Right cardiac atrium (tissue), 5 donors: ENCODE data around the gene PDE7B. TPM values are rescaled to one million over a fixed set of nuclear protein-coding genes. Genes with fewer than 3 reads are reported as not detected.

Experiments
- ATAC-seq, 2 donors: fragments of 200-7000 bp; cut with Tn5 transposase; one replicate each; pipeline versions ENCODE4 v1.8.0 to v1.9.1; 2020; ENCODE audit warnings: moderate library complexity in 2 of 2, mild to moderate bottlenecking in 1 of 2
- DNase-seq, 3 donors: peaks; one replicate each; pipeline ENCODE4 v3.0.0-alpha.2; 2020
- H3K27ac ChIP-seq: one replicate; pipeline ENCODE4 v1.5.1; 2013; ENCODE audit warnings: mild to moderate bottlenecking, low read length, control low read depth, moderate library complexity
- H3K27me3 ChIP-seq: one replicate; pipeline ENCODE4 v1.6.1; 2013; ENCODE audit not compliant: control insufficient read depth, insufficient read depth
- H3K4me1 ChIP-seq: one replicate; pipeline ENCODE4 v1.6.1; 2013; ENCODE audit warnings: low read length; ENCODE audit not compliant: control insufficient read depth, insufficient read depth
- H3K4me3 ChIP-seq: one replicate; pipeline ENCODE4 v1.5.1; 2013; ENCODE audit warnings: low read length, control low read depth
- H3K9me3 ChIP-seq: one replicate; pipeline ENCODE4 v1.6.1; 2013; ENCODE audit warnings: low read length; ENCODE audit not compliant: control insufficient read depth
- WGBS: extraction: QIAGEN DNeasy Blood & Tissue Kit; methylation state at CpG from one replicate; pipeline ENCODE4 v1.1.7; 2013; 5-methylcytosine and 5-hydroxymethylcytosine counted together
- intact Hi-C, 4 donors: fragments of 100-400 bp; cut with DNase I; formaldehyde crosslinking; loops; one replicate each; pipeline versions ENCODE4 v1.11.0 to v1.14.0; 2022 to 2023
- long read RNA-seq, 4 donors: library from polyadenylated mRNA; unstranded; transcript quantifications; one replicate each; pipeline ENCODE4 v2.0.0, GENCODE V29; 2020 to 2021
- polyA plus RNA-seq: library from polyadenylated mRNA; stranded (reverse); fragments of 200-250 nt; gene quantifications from one replicate; pipeline ENCODE4 v1.2.3, GENCODE V29; 2013
- total RNA-seq, 4 donors: library from RNA; stranded (reverse); fragmentation: NEBNext Ultra II Directional; extraction: Animal tissue kit (Norgen Biotek cat#: 25700); gene quantifications; one replicate each; pipeline ENCODE4 v1.2.1, GENCODE V29; 2021
- donor health status: healthy with polysubstance abuse.
- donor health status: DM: no; HTN: yes; CAD: no.
- donor health status: DM: no; HTN: no; CAD: no.
- donor health status: DM: no; HTN: yes; CAD: no; lungs with severe emphysema.
- donor health status: DM: yes; HTN: yes; CAD: no.

PDE7B gene
- total RNA-seq (10 to 100 TPM in 1 of 4 donors, 1 to 10 TPM in 3; 6.4 to 11.6 (median 8.3) TPM), polyA plus RNA-seq (2.9 TPM)
- long read RNA-seq, donor 1, full-length matches to known transcripts = 9 of 16 reads
- long read RNA-seq, donor 1, partial matches to known transcripts = 4 of 16 reads
- long read RNA-seq, donor 1, other reads (novel, unspliced or antisense) = 3 of 16 reads
- long read RNA-seq, donor 2, full-length matches to known transcripts = 5 of 5 reads
- long read RNA-seq, donor 2, partial matches to known transcripts = 0 of 5 reads
- long read RNA-seq, donor 2, other reads (novel, unspliced or antisense) = 0 of 5 reads
- long read RNA-seq, donor 3, full-length matches to known transcripts = 11 of 22 reads
- long read RNA-seq, donor 3, partial matches to known transcripts = 3 of 22 reads
- long read RNA-seq, donor 3, other reads (novel, unspliced or antisense) = 8 of 22 reads
- long read RNA-seq, donor 4, full-length matches to known transcripts = 4 of 4 reads
- long read RNA-seq, donor 4, partial matches to known transcripts = 0 of 4 reads
- long read RNA-seq, donor 4, other reads (novel, unspliced or antisense) = 0 of 4 reads

DNA sequence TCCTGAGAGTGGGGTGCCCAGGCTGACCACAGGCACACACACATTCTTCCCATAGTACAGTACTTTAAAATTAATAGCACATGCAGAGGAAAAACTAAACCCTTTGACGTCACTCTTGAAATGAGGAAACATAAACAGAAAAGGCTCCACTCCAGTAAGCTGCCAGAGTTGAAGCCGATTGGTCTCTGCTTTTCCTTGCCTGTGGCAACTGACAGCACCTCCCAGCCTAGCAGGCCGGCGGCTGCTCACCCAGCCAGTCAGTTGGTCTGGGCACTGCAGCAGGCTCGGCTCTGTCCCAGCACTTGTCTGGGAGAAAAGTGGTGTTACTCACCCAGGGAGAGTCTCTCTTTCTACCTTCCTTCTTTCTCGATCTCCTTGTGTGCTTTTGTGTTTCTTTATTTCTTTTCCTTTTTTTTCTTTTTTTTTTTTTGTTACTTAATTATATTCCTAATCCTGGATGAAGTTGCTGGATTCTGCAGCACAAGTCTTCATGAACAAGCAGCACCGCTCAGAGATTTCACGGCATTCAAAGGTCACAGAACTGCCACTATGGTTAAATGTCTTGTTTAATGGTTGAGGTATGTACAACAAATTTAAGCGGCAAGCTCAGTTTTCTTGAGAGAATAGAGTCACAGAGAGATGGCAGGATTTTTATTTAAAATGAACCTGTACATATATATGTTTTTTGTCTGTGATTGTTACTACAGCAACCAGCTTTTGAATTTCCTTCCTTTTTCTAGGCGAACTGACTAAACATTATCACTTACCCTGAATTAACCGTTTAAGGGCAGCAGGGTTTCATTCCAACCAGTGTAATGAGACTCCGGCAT lies at the start of gene PDE7B:
Gene PDE7B, plus strand, starts transcription at position 260 of the 830 bp plus-strand sequence.
- Histone ChIP-seq H3K4me3 (peak within 1 kb of the TSS; percentile 58), H3K27ac (no peak within 1 kb of the TSS), H3K27me3 (no peaks in the 10 kb centered on the region), H3K9me3 (no peaks in the 10 kb centered on the region), H3K4me1 (peaks cover 3% of the 10 kb centered on the region)
- ATAC-seq (peak; percentile 98 to 99), DNase-seq (peak; percentile 88 to 94 (median 93))
- intact Hi-C loops = no loop called here
- WGBS = 14% methylated on average over 12 of the region's 12 CpGs

DNA sequence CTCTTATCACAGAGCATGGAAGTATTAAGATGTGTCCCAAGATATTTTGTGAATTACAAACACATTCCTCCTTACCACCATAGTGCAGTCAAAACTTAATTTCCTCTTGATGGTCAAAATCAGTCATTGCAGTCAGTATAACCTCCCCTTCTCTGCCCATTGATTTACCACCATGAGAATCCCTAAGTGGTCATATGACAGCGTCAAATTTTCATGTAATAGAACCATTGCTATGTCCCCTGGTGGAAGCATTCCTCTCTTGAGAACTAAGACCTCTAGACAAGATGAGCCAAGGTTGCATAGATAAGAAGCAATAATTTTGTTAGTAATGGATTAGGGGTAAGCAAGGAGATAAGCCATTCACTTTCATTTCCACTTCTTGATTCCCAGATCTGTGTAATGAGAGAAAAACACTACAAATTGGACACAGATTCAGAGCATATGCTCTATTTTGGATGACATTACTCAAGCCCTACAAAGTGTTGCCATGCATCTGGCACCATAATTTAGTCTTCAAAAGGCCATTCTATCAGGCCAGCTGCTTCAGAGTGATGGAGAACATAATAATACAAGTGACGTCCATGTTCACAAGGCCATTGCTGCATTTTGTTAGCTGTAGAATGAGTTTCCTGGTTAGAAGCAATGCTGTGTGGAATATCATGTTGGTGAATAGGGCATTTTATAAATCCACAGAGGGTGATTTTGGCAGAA lies 49.6 kb upstream of the PDE7B start:
- DNase-seq (no peak), ATAC-seq (no peak)
- Histone ChIP-seq H3K4me3 (no peak overlapping the region), H3K27ac (no peak overlapping the region), H3K27me3 (no peaks in the 10 kb centered on the region), H3K9me3 (no peaks in the 10 kb centered on the region), H3K4me1 (no peaks in the 10 kb centered on the region)
- 85% methylated on average over 2 of the region's 2 CpGs for WGBS
- intact Hi-C loops = no loop called here

DNA sequence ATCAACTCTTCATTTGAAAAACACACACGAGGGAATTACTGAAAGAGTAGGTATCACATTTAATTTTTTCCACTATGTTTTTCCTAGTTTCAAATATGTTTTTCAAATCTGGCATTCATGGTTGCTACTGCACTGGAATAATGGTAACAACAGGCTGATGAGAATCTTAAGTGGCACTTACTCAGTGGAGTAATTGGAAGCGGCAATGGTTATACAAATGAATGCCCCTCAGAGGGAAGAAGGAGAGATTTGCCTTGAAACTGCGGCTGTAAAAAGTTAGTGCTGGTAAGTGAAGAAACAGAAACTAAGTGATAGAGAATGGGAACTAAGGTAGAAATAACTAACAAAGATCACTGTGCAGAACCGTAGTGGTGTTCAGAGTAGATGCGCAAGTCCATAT lies 41.0 kb upstream of the PDE7B start:
- ATAC-seq (no peak), DNase-seq (no peak)
- Histone ChIP-seq H3K4me1 (no peaks in the 10 kb centered on the region), H3K27me3 (no peaks in the 10 kb centered on the region), H3K9me3 (no peaks in the 10 kb centered on the region), H3K27ac (no peak overlapping the region), H3K4me3 (no peak overlapping the region)
- 84% methylated on average over 5 of the region's 5 CpGs for WGBS
- intact Hi-C loops = no loop called here

DNA sequence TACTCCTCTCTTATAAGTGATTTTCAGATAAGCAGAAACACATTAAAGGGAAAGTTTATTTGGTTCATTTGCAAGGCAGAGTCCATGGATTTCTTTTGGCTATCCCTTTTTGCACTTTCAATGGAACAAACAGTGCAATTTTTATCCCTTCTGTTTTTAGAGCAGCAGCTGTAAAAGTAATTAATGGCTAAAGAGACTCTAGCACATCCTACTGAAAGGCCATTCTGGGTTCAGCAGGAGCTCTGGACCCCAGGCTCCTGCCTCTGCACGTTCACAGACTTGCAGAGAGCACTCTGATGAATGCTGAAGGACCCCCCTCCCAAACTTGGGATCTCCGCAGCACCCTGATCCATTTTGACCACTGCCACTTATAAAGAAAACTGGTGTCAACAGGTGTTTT lies 40.3 kb upstream of the PDE7B start:
- 65% methylated on average over 2 of the region's 2 CpGs for WGBS
- intact Hi-C loops = no loop called here
- H3K27me3 ChIP-seq = no peaks in the 10 kb centered on the region
- no peak overlapping the region for H3K27ac ChIP-seq
- DNase-seq (no peak), ATAC-seq (no peak)
- H3K9me3 ChIP-seq = no peaks in the 10 kb centered on the region
- H3K4me3 ChIP-seq = no peak overlapping the region
- H3K4me1 ChIP-seq = no peaks in the 10 kb centered on the region

DNA sequence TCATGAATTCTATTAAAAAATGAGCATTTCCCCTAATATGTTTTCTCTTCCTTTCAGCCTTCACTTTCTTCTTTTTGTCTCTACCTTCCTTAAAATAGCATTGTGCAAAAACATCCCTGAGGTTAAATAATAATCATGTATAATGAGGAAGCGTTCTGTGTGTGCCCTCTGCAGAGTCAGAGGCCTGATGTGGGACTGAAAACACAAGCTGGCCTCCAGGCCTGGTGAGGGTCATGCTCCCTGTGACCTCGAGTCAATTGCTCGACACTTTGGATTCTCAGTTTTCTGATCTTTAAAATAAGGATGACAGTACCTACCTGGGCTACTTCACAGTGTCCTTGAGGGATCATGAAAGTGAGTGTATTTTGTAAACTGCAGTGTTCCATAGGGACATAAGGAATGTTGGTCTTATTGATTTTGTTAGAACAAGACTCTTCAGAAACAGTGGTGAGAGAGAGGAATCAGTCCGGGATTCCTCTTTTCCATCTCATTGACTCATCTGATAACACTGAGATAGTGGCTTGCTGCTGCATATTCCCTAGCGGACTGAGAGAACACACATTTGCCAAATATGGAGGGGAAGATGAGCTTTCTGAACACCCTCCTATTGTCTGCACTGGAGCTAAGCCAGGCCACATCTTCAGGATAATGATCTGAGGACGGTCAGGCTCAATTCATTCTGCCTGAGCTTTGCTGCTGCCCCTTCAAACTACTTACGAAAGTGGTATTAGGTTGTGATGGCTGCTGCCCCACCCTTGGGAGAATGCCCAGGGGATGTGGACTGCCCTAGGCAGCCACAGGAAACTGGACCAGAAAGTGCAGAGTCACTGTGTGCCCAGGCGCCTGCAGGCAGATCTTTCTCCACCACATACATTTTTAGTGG lies 39.6 kb upstream of the PDE7B start:
- Histone ChIP-seq H3K27me3 (no peaks in the 10 kb centered on the region), H3K9me3 (no peaks in the 10 kb centered on the region), H3K4me3 (no peak overlapping the region), H3K27ac (no peak overlapping the region), H3K4me1 (no peaks in the 10 kb centered on the region)
- DNase-seq (peak; percentile 25 to 57 (median 46)), ATAC-seq (peak; percentile 38 to 42)
- intact Hi-C loops = no loop called here
- WGBS = 66% methylated on average over 8 of the region's 8 CpGs

DNA sequence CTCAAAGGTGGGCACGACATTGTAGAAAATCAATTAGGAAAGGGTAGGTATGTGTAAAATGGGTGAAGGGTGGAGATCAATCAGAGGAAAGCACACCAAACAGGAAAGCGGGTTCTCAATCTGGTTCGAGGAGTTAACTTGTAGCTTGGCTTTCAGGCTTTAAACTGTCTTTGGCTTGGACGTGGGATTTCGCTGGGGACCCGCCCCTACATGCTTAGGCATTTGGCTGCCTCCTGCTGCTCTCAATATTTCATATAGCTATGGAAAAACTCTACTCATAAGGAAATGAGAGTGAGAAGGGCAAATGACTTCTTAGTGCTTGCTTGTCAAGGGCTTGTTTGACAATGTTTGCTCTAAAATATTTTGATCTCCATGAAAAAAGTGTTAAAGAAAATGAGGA lies 38.1 kb upstream of the PDE7B start:
- ATAC-seq = no peak
- Histone ChIP-seq H3K4me1 (no peaks in the 10 kb centered on the region), H3K9me3 (no peaks in the 10 kb centered on the region), H3K27me3 (no peaks in the 10 kb centered on the region), H3K27ac (no peak overlapping the region), H3K4me3 (no peak overlapping the region)
- intact Hi-C loops = no loop called here
- WGBS = 81% methylated on average over 6 of the region's 6 CpGs
- DNase-seq = no peak

DNA sequence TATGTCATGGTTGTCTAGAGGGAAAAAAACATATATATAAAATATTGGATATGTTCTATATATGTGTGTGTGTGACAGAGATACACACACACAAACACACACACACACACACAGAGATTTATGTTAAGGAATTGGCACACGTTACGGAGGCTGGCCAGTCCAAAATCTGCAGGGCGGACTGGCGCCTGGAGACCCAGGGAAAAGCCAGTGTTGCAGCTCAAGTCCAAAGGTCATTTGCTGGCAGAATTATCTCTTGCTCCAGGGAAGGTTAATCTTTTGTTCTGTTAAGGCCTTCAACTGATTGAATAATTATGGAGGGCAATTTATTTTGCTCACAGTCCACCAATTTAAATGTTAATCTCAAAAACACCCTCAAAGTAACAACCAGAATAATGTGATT lies 37.5 kb upstream of the PDE7B start:
- no peaks in the 10 kb centered on the region for H3K27me3 ChIP-seq
- intact Hi-C loops = no loop called here
- 91% methylated on average over 4 of the region's 4 CpGs for WGBS
- no peak overlapping the region for H3K27ac ChIP-seq
- no peaks in the 10 kb centered on the region for H3K4me1 ChIP-seq
- H3K4me3 ChIP-seq = no peak overlapping the region
- ATAC-seq (no peak), DNase-seq (no peak)
- H3K9me3 ChIP-seq = no peaks in the 10 kb centered on the region

DNA sequence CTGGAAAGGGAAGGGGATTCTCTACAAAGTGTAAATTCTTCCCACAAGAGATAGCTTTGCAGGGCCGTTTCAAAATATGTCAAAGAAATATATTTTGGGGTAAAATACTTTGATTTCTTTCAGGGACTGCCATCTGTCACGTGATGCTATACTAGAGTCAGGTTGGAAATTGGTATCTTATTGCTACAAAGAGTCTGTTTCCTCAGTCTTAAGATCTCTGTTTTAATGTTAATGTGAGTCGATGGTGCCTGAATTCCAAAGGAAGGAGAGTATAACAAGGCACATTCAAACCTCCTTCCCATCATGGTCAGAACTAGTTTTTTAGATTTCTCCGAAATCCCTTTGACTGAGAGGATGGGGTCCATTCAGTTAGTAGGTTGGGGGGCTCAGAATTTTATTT lies 36.3 kb upstream of the PDE7B start:
- Histone ChIP-seq H3K9me3 (no peaks in the 10 kb centered on the region), H3K27ac (no peak overlapping the region), H3K4me1 (no peaks in the 10 kb centered on the region), H3K4me3 (no peak overlapping the region), H3K27me3 (no peaks in the 10 kb centered on the region)
- 87% methylated on average over 4 of the region's 4 CpGs for WGBS
- ATAC-seq (no peak), DNase-seq (no peak)
- intact Hi-C loops = no loop called here

DNA sequence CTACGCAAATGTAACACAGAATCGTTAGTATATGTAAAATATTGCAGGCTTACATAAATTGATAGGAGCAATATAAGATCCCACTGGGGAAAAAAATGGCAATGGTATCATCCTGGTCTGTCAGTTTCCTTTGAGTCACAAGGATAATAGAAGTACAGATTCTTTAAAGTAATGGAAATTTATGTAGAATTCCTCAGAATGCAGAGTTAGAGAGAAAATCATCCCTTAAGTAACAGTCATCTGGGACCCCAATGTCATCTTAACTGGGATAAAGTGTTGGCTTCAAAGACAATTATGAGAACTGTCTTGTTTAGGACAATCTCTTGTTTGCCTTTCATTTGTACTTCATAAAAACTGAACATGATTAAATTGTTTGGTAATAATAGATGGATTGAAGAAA lies 34.5 kb upstream of the PDE7B start:
- Histone ChIP-seq H3K27ac (no peak overlapping the region), H3K4me3 (no peak overlapping the region), H3K9me3 (no peaks in the 10 kb centered on the region), H3K27me3 (no peaks in the 10 kb centered on the region), H3K4me1 (no peaks in the 10 kb centered on the region)
- ATAC-seq = no peak
- no peak for DNase-seq
- WGBS = 94% methylated on average over 2 of the region's 2 CpGs
- intact Hi-C loops = no loop called here

DNA sequence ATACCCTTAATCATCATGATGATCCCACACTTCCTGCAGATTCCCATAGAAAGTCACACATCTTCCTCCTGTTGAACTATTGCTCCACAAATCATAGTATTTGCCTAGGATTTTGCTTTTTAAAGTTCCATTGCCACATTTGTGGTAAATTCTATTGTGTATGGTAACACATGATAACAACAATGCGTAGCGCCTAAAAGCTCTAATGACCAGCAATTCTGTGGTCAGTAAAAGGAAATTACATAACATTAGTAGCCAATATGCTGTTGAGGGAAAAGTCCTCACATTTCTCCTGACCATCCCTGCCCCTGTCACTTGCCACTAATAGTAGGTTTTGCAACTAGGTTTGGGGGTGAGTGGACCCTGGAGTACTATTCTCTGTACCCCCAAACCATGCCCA lies 31.8 kb upstream of the PDE7B start:
- H3K27ac ChIP-seq = no peak overlapping the region
- H3K4me1 ChIP-seq = no peaks in the 10 kb centered on the region
- H3K27me3 ChIP-seq = no peaks in the 10 kb centered on the region
- 88% methylated on average over 2 of the region's 2 CpGs for WGBS
- DNase-seq = no peak
- H3K9me3 ChIP-seq = no peaks in the 10 kb centered on the region
- H3K4me3 ChIP-seq = no peak overlapping the region
- intact Hi-C loops = no loop called here
- ATAC-seq = no peak
